Thyroid gland (tissue), 4 donors: Measurements from ENCODE around the gene NT5DC2.

Source experiments
- CTCF ChIP-seq, 6 experiments: fragments of 200-600 bp in 3 of 6; fragments of 450-650 bp in 3 of 6; sonication (generic) in 3 of 6; IDR thresholded peaks; one replicate each; pipeline ENCODE4 v1.5.1; 2016 to 2019; ENCODE audit warnings: antibody characterized with exemption in 6 of 6, mild to moderate bottlenecking in 2 of 6, inconsistent platforms in 1 of 6, moderate library complexity in 1 of 6
- POLR2A ChIP-seq, 2 donors: fragments of 450-650 bp; IDR thresholded peaks; one replicate each; pipeline ENCODE4 v1.6.1; 2017; ENCODE audit warnings: antibody characterized with exemption in 2 of 2, mild to moderate bottlenecking in 2 of 2, moderate library complexity in 1 of 2

GRCh38 chr3:52536112-52536368 lies 2.4 kb upstream of the NT5DC2 start:
- TF ChIP-seq CTCF (IDR thresholded peaks at IDR 0.05): no peak
- TF ChIP-seq POLR2A (IDR thresholded peaks at IDR 0.05): no peak
